Adipocyte (in vitro differentiated cells): Measurements from ENCODE around the gene IER3.
"Not testable (repeated sequence)": the region's sequence is repeated elsewhere in the genome, so short reads cannot be mapped to it uniquely, and the experiment has no call there.

Experiments
- DNase-seq: peaks from one replicate; pipeline ENCODE4 v3.0.0-alpha.2; 2015; ENCODE audit warnings: low read depth
- H3K27me3 ChIP-seq: replicated peaks from 2 replicates; pipeline ENCODE4 v1.7.0; 2013; ENCODE audit warnings: mild to moderate bottlenecking, low read length, moderate library complexity; ENCODE audit not compliant: control insufficient read depth, insufficient read depth
- H3K36me3 ChIP-seq: 2 replicates; pipeline ENCODE4 v1.7.0; 2013; ENCODE audit warnings: low read length, mild to moderate bottlenecking, moderate library complexity; ENCODE audit not compliant: control insufficient read depth, insufficient read depth, severe bottlenecking
- H3K4me1 ChIP-seq: 2 replicates; pipeline ENCODE4 v1.7.0; 2013; ENCODE audit warnings: mild to moderate bottlenecking, low read length, moderate library complexity; ENCODE audit not compliant: control insufficient read depth, insufficient read depth
- H3K4me3 ChIP-seq: 2 replicates; pipeline ENCODE4 v1.7.0; 2013; ENCODE audit warnings: mild to moderate bottlenecking, low read length, moderate library complexity
- H3K9ac ChIP-seq: 2 replicates; pipeline ENCODE4 v1.7.0; 2013; ENCODE audit warnings: mild to moderate bottlenecking, low read length, moderate library complexity
- H3K9me3 ChIP-seq: 2 replicates; pipeline ENCODE4 v1.7.0; 2013; ENCODE audit warnings: mild to moderate bottlenecking, low read length, moderate library complexity; ENCODE audit not compliant: control insufficient read depth

Gene IER3

DNA sequence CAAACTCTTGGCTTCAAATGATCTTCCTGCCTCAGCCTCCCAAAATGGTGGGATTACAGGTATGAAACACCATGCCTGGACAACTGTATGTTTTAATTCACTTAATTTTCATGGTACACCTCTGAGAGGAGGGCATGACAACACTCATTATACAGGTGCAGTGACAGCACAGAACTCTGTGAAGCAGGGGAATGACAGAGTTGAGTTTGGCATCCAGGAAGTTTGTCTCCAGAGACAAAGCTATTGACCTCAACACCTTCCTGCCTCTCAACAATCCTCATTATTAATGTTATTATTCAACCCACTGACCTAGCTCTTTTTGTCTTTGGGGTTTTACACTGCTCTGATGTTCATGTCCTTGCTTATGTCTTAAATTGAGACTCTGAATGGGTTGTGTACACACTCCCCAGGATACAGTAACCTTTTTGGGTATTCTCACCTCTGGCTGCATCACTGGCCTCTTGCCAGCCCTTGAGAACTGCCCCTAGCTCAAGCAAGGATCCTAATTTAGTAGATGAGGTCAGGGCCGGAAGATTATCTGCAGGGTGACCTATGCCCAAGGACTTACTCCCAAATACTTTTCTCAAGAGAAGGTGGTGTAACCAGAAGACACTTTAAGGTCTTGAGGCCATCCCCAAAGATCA lies 13.0 kb upstream of the IER3 start:
- Histone ChIP-seq H3K9ac (no peak overlapping the region), H3K4me3 (no peak overlapping the region), H3K36me3 (no peaks in the 10 kb centered on the region), H3K27me3 (no peaks in the 10 kb centered on the region), H3K9me3 (no peaks in the 10 kb centered on the region), H3K4me1 (peaks cover 28% of the 10 kb centered on the region)
- DNase-seq = no peak

DNA sequence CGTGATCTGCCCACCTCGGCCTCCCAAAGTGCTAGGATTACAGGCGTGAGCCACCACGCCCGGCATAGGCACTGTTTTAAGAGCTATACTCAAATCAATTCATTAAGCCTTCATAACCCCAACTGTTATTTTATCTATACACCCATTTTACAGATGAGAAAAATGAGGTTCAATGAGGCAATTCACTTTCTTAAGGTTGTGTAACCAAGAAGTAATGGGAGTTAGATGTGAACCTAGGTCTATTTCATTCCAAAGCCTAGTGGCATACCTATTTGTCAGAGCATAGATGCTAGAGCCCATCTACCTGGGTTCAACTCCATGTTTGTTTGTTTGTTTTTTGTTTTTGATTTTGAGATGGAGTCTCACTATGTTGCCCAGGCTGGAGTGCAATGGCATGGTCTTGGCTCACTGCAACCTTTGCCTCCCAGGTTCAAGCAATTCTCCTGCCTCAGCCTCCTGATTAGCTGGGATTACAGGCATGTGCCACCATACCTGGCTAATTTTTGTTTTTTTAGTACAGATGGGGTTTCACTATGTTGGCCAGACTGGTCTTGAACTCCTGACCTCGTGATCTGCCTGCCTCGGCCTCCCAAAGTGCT lies 12.2 kb upstream of the IER3 start:
- not testable (repeated sequence) for H3K36me3 ChIP-seq, H3K9me3 ChIP-seq, DNase-seq, H3K4me3 ChIP-seq, H3K9ac ChIP-seq, H3K27me3 ChIP-seq
- H3K4me1 ChIP-seq = peaks cover 32% of the 10 kb centered on the region

DNA sequence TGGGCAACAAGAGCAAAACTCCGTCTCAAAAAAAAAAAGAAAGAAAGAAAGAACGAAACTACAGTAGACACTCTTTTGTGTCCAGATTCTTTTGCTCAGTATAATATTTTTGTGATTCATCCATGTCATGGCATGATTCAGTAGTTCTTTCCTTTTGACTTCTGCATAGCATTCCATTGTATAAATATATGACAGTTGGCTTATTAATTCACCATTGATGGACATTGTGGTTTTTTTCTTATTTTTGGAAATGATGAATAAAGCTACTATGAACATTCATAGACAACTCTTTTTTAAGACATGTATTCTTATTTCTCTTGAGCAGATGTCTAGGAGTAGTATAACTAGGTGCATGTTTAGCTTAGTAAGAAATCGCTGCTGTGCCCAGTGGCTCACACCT lies 10.3 kb upstream of the IER3 start:
- Histone ChIP-seq H3K27me3 (no peaks in the 10 kb centered on the region), H3K9ac (no peak overlapping the region), H3K4me1 (peaks cover 31% of the 10 kb centered on the region), H3K36me3 (no peaks in the 10 kb centered on the region), H3K4me3 (no peak overlapping the region), H3K9me3 (no peaks in the 10 kb centered on the region)
- DNase-seq = peak; percentile 34

DNA sequence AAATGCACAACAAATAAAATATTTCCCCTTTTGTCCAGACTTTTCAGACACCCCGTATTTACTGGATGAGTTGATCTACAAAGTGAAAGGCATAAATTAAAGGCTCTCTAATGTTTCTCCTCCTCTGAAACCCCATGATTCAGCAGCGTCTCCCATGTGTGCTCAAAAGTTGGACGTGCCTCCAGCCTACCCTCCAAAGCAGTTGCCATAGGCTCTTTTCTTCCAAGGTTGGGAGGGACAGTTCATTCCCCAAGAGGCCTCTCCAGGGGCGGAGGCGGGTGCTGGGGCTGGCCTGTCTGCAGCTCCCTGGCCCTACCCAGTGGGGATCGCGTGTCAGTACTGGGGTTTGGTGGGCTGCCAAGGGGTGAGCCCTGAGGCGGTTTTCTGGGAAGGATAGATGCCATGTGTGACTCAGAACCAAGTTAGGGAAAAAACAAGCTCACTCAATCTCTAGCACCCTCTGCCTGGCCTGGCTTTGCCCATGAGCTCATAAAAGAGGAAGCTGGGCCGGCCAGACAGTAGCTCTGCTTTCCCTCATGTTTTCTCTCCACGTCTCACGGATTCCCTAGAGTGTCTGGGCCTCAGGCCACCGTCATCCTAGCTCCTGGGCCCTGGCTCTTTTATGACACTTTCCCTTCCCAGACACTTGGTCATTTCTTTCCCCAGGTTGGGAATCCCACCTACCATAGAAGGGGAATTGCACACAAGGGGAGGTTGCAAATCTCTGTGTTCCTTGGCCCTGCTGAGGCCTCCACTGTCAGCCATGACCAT lies 8.0 kb upstream of the IER3 start:
- Histone ChIP-seq H3K9ac (peak overlapping the region; percentile 67), H3K4me3 (peak overlapping the region; percentile 64), H3K9me3 (no peaks in the 10 kb centered on the region), H3K36me3 (no peaks in the 10 kb centered on the region), H3K4me1 (peaks cover 29% of the 10 kb centered on the region), H3K27me3 (no peaks in the 10 kb centered on the region)
- DNase-seq = peak; percentile 99

DNA sequence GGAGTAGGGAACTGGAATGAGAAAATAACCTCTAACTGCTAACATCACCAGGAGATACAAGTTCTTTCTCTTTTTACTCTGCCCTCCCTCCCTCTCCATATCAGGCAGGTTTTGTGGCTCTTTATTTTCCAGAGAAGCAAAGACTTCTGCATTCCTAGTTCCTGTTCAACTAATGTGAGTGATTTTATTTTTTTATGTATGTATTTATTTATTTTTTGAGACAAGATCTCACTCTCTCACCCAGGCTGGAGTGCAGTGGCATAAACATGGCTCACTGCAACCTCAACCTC lies 6.0 kb upstream of the IER3 start:
- Histone ChIP-seq H3K27me3 (no peaks in the 10 kb centered on the region), H3K4me3 (no peak overlapping the region), H3K4me1 (peaks cover 29% of the 10 kb centered on the region), H3K9ac (no peak overlapping the region), H3K36me3 (no peaks in the 10 kb centered on the region), H3K9me3 (no peaks in the 10 kb centered on the region)
- DNase-seq = no peak

DNA sequence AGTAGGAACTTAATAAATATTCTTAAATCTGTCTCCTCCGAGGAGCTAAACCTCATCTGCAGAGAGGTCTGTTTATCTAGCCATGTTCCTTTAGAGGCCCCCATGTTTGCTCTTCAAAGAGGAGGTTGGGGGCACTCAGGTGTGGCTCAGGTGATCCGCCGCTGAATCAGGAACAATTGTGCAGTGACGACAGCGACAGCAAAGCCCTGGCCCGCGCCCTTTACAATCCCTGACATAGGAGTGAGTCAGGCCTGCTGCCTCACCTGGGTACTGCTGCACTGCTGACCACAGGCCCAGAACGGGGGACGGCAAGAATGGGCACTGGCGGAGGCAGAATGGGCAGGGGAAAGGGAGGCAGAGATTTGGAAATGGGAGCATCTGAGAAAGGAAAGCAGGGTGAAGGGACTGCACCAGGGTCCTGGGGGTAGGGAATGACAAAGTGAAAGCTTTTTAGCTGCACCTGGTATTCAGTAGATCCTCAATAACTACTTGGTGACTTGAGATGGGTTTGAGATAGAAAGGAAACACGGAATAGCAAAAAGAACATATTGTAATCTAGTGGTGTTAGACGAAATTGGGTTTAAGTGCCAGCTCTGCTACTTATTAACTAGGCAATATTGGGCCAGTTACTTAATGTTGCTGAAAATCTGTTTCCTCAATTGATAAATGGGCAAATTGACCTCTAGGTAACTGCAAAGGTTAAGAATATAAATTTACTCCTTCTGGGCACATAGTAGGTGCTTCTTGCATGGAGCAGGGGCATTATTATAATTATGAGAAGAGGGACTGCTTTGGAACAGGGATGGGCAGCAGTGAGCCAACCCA lies 5.4 kb upstream of the IER3 start:
- Histone ChIP-seq H3K4me1 (peaks cover 28% of the 10 kb centered on the region), H3K36me3 (no peaks in the 10 kb centered on the region), H3K4me3 (no peak overlapping the region), H3K9ac (no peak overlapping the region), H3K9me3 (no peaks in the 10 kb centered on the region), H3K27me3 (no peaks in the 10 kb centered on the region)
- DNase-seq = no peak

DNA sequence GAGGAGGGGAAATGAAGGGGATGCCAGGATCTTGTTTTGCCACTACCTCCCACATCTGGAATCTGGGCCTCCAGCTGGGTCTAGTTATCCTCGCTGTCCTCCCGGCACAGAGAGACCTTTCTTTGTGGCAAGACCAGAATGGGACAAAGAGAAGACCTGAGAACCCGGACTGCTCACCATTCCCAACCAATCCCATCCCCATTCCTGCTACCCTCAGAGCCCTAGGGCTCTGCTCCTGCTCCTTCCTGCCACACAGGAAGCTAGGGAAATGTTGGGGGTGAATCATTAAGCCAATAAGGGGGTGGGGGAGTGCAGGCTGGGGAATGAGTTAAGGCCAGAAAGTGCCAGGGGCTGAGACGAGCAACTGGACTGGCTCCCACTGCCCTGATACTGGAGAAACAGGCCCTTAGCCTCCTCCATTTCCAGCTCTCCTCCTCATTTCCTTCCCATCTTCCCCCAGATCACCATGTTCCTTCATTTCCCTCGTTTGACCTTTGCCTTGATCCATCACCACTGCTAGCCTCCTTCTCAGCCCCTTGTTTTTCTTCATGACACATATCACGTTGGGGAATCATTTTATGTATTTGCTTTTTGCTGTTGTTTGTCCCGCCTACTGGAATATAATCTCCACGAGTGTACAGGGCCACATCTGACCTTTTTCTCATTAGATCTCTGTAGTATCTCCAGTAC lies 4.6 kb upstream of the IER3 start:
- H3K27me3 ChIP-seq = no peaks in the 10 kb centered on the region
- no peaks in the 10 kb centered on the region for H3K9me3 ChIP-seq
- H3K9ac ChIP-seq = no peak overlapping the region
- H3K4me3 ChIP-seq = no peak overlapping the region
- no peaks in the 10 kb centered on the region for H3K36me3 ChIP-seq
- peak; percentile 65 for DNase-seq
- peaks cover 27% of the 10 kb centered on the region for H3K4me1 ChIP-seq

DNA sequence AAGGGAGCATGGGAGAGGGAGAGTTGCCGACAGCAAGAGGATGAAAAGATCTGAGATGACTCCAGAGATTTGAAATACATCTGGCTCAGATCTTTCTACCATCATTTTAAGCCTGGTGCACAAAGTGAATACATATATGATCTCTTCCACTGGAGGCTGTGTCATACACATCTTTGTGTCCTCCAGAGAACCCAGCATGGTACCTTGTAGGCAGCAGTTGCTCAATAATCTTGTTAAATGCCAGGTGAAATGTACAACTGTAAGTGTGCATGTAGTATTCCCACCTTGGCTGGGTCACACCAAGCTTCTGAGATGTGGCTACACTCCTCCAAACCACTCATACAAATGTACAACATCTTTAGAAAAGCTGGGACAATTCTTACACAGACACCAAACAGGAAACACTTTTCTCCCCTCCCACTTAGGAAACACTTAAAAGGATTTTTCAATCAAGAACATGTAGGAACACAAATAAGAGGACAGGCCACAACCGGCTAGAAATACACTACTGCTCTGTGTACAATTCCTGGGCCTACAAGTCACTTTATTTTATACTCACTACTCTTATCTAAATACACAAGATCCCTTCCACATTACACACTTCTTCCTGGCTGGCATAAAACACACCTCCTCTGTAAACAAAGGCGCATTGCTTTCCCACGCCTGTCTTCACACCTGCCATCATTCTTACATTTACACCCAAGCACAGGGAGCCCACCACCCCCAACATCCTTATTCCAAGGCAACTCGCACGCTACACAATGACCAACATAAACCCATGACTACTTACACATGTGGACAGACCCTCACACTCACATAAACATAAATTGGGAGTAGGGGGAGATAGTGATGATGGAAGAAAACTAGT lies 3.8 kb upstream of the IER3 start:
- Histone ChIP-seq H3K27me3 (no peaks in the 10 kb centered on the region), H3K36me3 (no peaks in the 10 kb centered on the region), H3K9me3 (no peaks in the 10 kb centered on the region), H3K4me1 (peaks cover 33% of the 10 kb centered on the region), H3K4me3 (no peak overlapping the region), H3K9ac (no peak overlapping the region)
- no peak for DNase-seq

DNA sequence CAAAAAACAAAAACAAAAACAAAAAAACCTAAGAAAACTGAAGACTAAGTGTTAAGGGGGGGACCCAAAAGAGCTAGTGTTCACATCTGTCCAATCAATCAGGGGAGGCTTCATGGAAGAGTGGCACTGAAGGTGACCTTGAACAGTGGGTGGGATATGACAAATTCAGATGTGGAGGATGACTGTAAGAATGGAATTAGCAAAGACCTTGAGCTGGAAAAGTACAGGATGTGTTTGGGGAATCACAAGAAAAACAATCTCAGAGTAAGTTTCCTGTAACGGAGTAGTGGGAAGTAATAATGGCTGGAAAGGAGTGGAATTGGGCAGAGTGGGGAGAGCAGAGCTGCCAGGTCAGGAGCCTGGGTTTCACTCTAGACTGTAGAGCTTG lies 2.9 kb upstream of the IER3 start:
- no peaks in the 10 kb centered on the region for H3K9me3 ChIP-seq
- no peak overlapping the region for H3K9ac ChIP-seq
- no peak for DNase-seq
- no peak overlapping the region for H3K4me3 ChIP-seq
- H3K36me3 ChIP-seq = no peaks in the 10 kb centered on the region
- no peaks in the 10 kb centered on the region for H3K27me3 ChIP-seq
- peaks cover 29% of the 10 kb centered on the region for H3K4me1 ChIP-seq
